ENCODE results near the gene UBFD1.
"Not testable (repeated sequence)": the region's sequence is repeated elsewhere in the genome, so short reads cannot be mapped to it uniquely, and the experiment has no call there.

Gene UBFD1

GRCh38 chr16:23607726-23608125 is 50.2 kb downstream of the UBFD1 start:
- DNase-seq (ENCODE audit: low read depth in 2 of 2), result no peak

DNA sequence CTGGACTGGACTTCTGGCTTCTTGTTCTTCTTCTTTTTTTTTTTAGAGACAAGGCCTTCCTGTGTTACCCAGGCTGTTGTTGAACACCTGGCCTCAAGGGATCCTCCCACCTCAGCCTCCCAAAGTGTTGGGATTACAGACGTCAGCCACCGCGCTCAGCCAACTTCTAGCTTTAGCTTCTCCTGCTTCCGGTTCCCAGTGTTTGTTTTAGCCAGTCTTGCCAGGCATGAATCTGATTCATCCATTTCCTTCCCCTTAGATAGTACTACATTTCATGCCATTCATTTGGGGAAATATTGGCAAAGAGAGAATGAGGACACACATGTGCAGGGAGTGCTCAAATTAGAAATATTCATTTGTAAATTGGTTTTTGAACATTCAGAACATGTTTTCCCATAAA is 50.7 kb downstream of the UBFD1 start:
- no peak for DNase-seq (ENCODE audit: low read depth in 2 of 2)

DNA sequence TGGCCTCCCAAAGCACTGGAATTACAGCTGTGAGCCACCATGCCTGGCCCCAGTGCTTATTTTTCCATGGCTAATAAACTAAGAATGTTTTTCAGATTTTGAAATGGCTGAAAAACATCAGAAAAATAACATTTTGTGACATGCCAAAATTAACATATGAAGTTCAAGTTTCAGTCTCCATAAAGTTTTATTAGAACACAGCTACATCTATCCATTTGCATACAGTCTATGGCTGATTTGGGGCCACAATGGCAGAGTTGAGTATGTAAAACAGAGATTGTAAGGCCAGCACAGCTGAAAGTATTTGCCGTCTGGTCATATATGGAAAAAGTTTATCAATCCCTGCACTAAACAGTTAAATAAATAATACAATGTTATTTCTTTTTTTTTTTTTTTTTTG is 52.4 kb downstream of the UBFD1 start:
- no peak for DNase-seq (ENCODE audit: low read depth in 2 of 2)

- not testable (repeated sequence) for DNase-seq (ENCODE audit: low read depth in 2 of 2)
Observed at GRCh38 chr16:23610905-23611304, 53.4 kb downstream of the UBFD1 start.

- no peak for DNase-seq (ENCODE audit: low read depth in 2 of 2)
Observed at GRCh38 chr16:23611936-23612335, 54.4 kb downstream of the UBFD1 start.

GRCh38 chr16:23615805-23616204 is 58.3 kb downstream of the UBFD1 start:
- DNase-seq (ENCODE audit: low read depth in 2 of 2), result no peak
